Peyer's patch (tissue), 4 donors: ENCODE measurements around the gene UBE2M.
"Not testable (repeated sequence)": the region's sequence is repeated elsewhere in the genome, so short reads cannot be mapped to it uniquely, and the experiment has no call there.

Experiments
- CTCF ChIP-seq, 6 experiments: fragments of 450-650 bp in 4 of 6; fragments of 200-600 bp in 2 of 6; sonication (generic) in 1 of 6; IDR thresholded peaks; one replicate each; pipeline ENCODE4 v1.5.1; 2017 to 2019; ENCODE audit warnings: antibody characterized with exemption in 6 of 6, mild to moderate bottlenecking in 3 of 6, moderate library complexity in 1 of 6
- POLR2A ChIP-seq, 2 donors: fragments of 450-650 bp; IDR thresholded peaks; one replicate each; pipeline ENCODE4 v1.5.1; 2017; ENCODE audit warnings: antibody characterized with exemption in 2 of 2, mild to moderate bottlenecking in 2 of 2, moderate library complexity in 2 of 2

- TF ChIP-seq POLR2A, CTCF (IDR thresholded peaks at IDR 0.05): not testable (repeated sequence)
Observed at GRCh38 chr19:58577581-58577980, 19.2 kb upstream of the UBE2M start.
